Liver (tissue), 9 donors: Measurements from ENCODE around the gene GRK6. TPM values are rescaled to one million over a fixed set of nuclear protein-coding genes. Genes with fewer than 3 reads are reported as not detected.

ENCODE experiments used
- DNase-seq: peaks from one replicate; pipeline ENCODE4 v3.0.0-alpha.2; 2017; ENCODE audit warnings: low spot score
- H3K27ac ChIP-seq, 2 donors: one replicate each; pipeline ENCODE4 v1.7.0; 2013; ENCODE audit warnings: inconsistent platforms in 2 of 2, low read length in 2 of 2, control low read depth in 1 of 2, low read depth in 1 of 2, mild to moderate bottlenecking in 1 of 2
- H3K27me3 ChIP-seq, 4 donors: one replicate each; pipeline versions ENCODE4 v1.6.1 to v1.7.0; 2013; ENCODE audit warnings: low read length in 3 of 4, inconsistent platforms in 1 of 4, mild to moderate bottlenecking in 1 of 4, moderate library complexity in 1 of 4; ENCODE audit not compliant: control insufficient read depth in 4 of 4, insufficient read depth in 4 of 4
- H3K36me3 ChIP-seq, 4 donors: one replicate each; pipeline versions ENCODE4 v1.6.1 to v1.7.0; 2013; ENCODE audit warnings: low read length in 3 of 4, mild to moderate bottlenecking in 3 of 4, low read depth in 1 of 4, moderate library complexity in 1 of 4; ENCODE audit not compliant: control insufficient read depth in 4 of 4, insufficient read depth in 3 of 4
- H3K4me1 ChIP-seq, 4 donors: one replicate each; pipeline versions ENCODE4 v1.6.1 to v1.7.0; 2013; ENCODE audit warnings: low read length in 3 of 4, mild to moderate bottlenecking in 3 of 4, moderate library complexity in 1 of 4; ENCODE audit not compliant: control insufficient read depth in 4 of 4, insufficient read depth in 4 of 4
- H3K4me3 ChIP-seq, 3 donors: one replicate each; pipeline versions ENCODE4 v1.6.1 to v1.7.0; 2013; ENCODE audit warnings: low read length in 3 of 3, control low read depth in 1 of 3, low read depth in 1 of 3, mild to moderate bottlenecking in 1 of 3
- H3K9ac ChIP-seq, 2 donors: one replicate each; pipeline ENCODE4 v1.7.0; 2013; ENCODE audit warnings: low read length in 2 of 2, mild to moderate bottlenecking in 2 of 2, moderate library complexity in 2 of 2, control low read depth in 1 of 2, low read depth in 1 of 2
- H3K9me3 ChIP-seq, 4 donors: one replicate each; pipeline versions ENCODE4 v1.6.1 to v1.7.0; 2013; ENCODE audit warnings: low read length in 3 of 4; ENCODE audit not compliant: control insufficient read depth in 4 of 4
- CTCF ChIP-seq: fragments of 150-350 bp; IDR thresholded peaks from 2 replicates; pipeline ENCODE4 v1.5.1; 2017; ENCODE audit warnings: improper control_type of control experiment, low read depth, low read length; ENCODE audit not compliant: missing input control
- EGR1 ChIP-seq, 2 donors: IDR thresholded peaks; 2 replicates each; pipeline ENCODE4 v1.6.1; 2016 to 2018; ENCODE audit warnings: antibody characterized with exemption in 2 of 2, low read depth in 2 of 2
- FOXA1 ChIP-seq: IDR thresholded peaks from 2 replicates; pipeline ENCODE4 v1.6.1; 2016; ENCODE audit warnings: antibody characterized with exemption
- FOXA2 ChIP-seq: IDR thresholded peaks from 2 replicates; pipeline ENCODE4 v1.6.1; 2016; ENCODE audit warnings: antibody characterized with exemption
- GABPA ChIP-seq, 2 donors: IDR thresholded peaks in 1 of 2; conservative IDR thresholded peaks in 1 of 2; 2 replicates each; pipeline ENCODE4 v1.6.1; 2016; ENCODE audit warnings: antibody characterized with exemption in 2 of 2, mild to moderate bottlenecking in 1 of 2, moderate library complexity in 1 of 2
- HNF4A ChIP-seq, 2 donors: conservative IDR thresholded peaks; 2 replicates each; pipeline ENCODE4 v1.6.1; 2016; ENCODE audit warnings: antibody characterized with exemption in 2 of 2, mild to moderate bottlenecking in 2 of 2
- MAX ChIP-seq: IDR thresholded peaks from 2 replicates; pipeline ENCODE4 v1.6.1; 2016; ENCODE audit warnings: antibody characterized with exemption
- NR2F2 ChIP-seq: IDR thresholded peaks from 2 replicates; pipeline ENCODE4 v1.6.1; 2016; ENCODE audit warnings: antibody characterized with exemption
- RAD21 ChIP-seq, 2 donors: IDR thresholded peaks; 2 replicates each; pipeline ENCODE4 v1.6.1; 2016; ENCODE audit warnings: antibody characterized with exemption in 2 of 2, mild to moderate bottlenecking in 2 of 2
- REST ChIP-seq: IDR thresholded peaks from 2 replicates; pipeline ENCODE4 v1.6.1; 2016; ENCODE audit warnings: antibody characterized with exemption, mild to moderate bottlenecking
- RXRA ChIP-seq, 2 donors: IDR thresholded peaks; 2 replicates each; pipeline ENCODE4 v1.6.1; 2017 to 2018; ENCODE audit warnings: antibody characterized with exemption in 2 of 2, mild to moderate bottlenecking in 1 of 2
- SP1 ChIP-seq: IDR thresholded peaks from 2 replicates; pipeline ENCODE4 v1.6.1; 2018; ENCODE audit warnings: antibody characterized with exemption, mild to moderate bottlenecking
- YY1 ChIP-seq: IDR thresholded peaks from 2 replicates; pipeline ENCODE4 v1.6.1; 2016; ENCODE audit warnings: antibody characterized with exemption, mild to moderate bottlenecking
- ZBTB33 ChIP-seq: IDR thresholded peaks from 2 replicates; pipeline ENCODE4 v1.6.1; 2016; ENCODE audit warnings: antibody characterized with exemption
- WGBS: extraction: QIAGEN DNeasy Blood & Tissue Kit; methylation state at CpG from one replicate; pipeline ENCODE4 v1.1.7; 2013; 5-methylcytosine and 5-hydroxymethylcytosine counted together
- polyA plus RNA-seq, 2 donors: library from polyadenylated mRNA; stranded (reverse) in 1 of 2; unstranded in 1 of 2; fragments of 200-250 nt in 1 of 2; fragments of >200 nt in 1 of 2; fragmentation: Nextera tagmentation in 1 of 2; extraction: Ambion mirVana in 1 of 2; gene quantifications; one replicate each; pipeline versions ENCODE4 v1.2.1 to v1.2.3, GENCODE V29; 2013 to 2015
- total RNA-seq, 2 donors: library from RNA; depleted of rRNA; stranded (reverse); fragments of >200 nt; gene quantifications; one replicate each; pipeline ENCODE4 v1.2.3, GENCODE V29; 2014
- donor health status: healthy.
- donor health status: healthy.
- donor health status: healthy.
- donor health status: healthy.
- donor health status: healthy.

The GRK6 gene
- total and polyA plus RNA-seq, 4 donors: 3.1 to 24.0 (median 10.8) TPM

GRCh38 chr5:177455661-177456590, 29.4 kb downstream of the GRK6 start:
- Histone ChIP-seq H3K9me3 (no peaks in the 10 kb centered on the region), H3K4me3 (peak overlapping the region; percentile 55 to 81 (median 60)), H3K4me1 (peaks cover 3 to 27% (median 15%) of the 10 kb centered on the region in 4 donors), H3K36me3 (no peaks in the 10 kb centered on the region), H3K9ac (peak overlapping the region in 1 of 2 donors; percentile 57), H3K27me3 (no peaks in the 10 kb centered on the region), H3K27ac (peak overlapping the region; percentile 67 to 80)
- TF ChIP-seq NR2F2 (no peak), GABPA (IDR thresholded peaks at IDR 0.05 in 1 of 2, conservative IDR thresholded peaks at IDR 0.05 in 1 of 2) (no peak), RAD21 (IDR thresholded peaks at IDR 0.05) (peak; percentile 75 to 83), CTCF (peak; percentile 96), ZBTB33 (no peak), REST (no peak), SP1 (peak; percentile 29), EGR1 (IDR thresholded peaks at IDR 0.05; ENCODE audit: low read depth in 2 of 2) (peak; percentile 86 to 88), RXRA (IDR thresholded peaks at IDR 0.05) (peak in 1 of 2 donors; percentile 24), HNF4A (conservative IDR thresholded peaks at IDR 0.05) (no peak), FOXA1 (no peak), YY1 (no peak)
- under 1% methylated on average over 76 of the region's 76 CpGs for WGBS
- peak; percentile 97 for DNase-seq

GRCh38 chr5:177456591-177456964, 30.1 kb downstream of the GRK6 start:
- no peak overlapping the region for H3K27ac ChIP-seq
- H3K36me3 ChIP-seq: no peaks in the 10 kb centered on the region
- no peak for DNase-seq
- H3K27me3 ChIP-seq: no peaks in the 10 kb centered on the region
- WGBS: 29% methylated on average over 12 of the region's 12 CpGs
- no peaks in the 10 kb centered on the region for H3K9me3 ChIP-seq
- H3K4me3 ChIP-seq: no peak overlapping the region
- TF ChIP-seq RAD21 (IDR thresholded peaks at IDR 0.05) (no peak), ZBTB33 (no peak), MAX (no peak), FOXA2 (no peak), SP1 (no peak), CTCF (no peak)
- H3K4me1 ChIP-seq: peaks cover 3 to 27% (median 15%) of the 10 kb centered on the region in 4 donors
- no peak overlapping the region for H3K9ac ChIP-seq
